ENCODE results near the gene REG3G.
"Not testable (repeated sequence)": the region's sequence is repeated elsewhere in the genome, so short reads cannot be mapped to it uniquely, and the experiment has no call there.

DNA sequence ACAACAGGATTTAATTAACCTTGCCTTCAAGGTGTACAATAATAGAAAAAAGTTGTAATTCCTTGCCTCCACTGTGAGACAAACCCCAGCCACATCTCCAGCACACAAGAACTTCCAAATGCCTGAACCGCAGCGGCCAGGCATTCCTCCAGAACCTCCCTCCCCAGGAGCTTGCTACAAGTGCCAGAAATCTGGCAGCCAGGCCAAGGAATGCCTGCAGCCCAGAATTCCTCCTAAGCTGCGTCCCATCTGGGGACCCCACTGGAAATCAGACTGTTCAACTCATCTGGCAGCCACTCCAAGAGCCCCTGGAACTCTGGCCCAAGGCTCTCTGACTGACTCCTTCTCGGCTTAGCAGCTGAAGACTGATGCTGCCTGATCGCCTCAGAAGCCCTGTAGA is 28.0 kb downstream of the REG3G start:
- not testable (repeated sequence) for TF ChIP-seq NFYB (CRISPR knock-in tag; conservative IDR thresholded peaks at IDR 0.05; ENCODE audit: low read depth); ESRRA (CRISPR knock-in tag; IDR thresholded peaks at IDR 0.05; ENCODE audit: borderline replicate concordance); ZNF232 (CRISPR knock-in tag; IDR thresholded peaks at IDR 0.05); SMAD4 (CRISPR knock-in tag; IDR thresholded peaks at IDR 0.05); CREB1 (CRISPR knock-in tag; IDR thresholded peaks at IDR 0.05)
- TF ChIP-seq, protein P1, sequence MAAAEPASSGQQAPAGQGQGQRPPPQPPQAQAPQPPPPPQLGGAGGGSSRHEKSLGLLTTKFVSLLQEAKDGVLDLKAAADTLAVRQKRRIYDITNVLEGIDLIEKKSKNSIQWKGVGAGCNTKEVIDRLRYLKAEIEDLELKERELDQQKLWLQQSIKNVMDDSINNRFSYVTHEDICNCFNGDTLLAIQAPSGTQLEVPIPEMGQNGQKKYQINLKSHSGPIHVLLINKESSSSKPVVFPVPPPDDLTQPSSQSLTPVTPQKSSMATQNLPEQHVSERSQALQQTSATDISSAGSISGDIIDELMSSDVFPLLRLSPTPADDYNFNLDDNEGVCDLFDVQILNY (CRISPR knock-in tag; IDR thresholded peaks at IDR 0.05): not testable (repeated sequence)
- TF ChIP-seq, protein P2, sequence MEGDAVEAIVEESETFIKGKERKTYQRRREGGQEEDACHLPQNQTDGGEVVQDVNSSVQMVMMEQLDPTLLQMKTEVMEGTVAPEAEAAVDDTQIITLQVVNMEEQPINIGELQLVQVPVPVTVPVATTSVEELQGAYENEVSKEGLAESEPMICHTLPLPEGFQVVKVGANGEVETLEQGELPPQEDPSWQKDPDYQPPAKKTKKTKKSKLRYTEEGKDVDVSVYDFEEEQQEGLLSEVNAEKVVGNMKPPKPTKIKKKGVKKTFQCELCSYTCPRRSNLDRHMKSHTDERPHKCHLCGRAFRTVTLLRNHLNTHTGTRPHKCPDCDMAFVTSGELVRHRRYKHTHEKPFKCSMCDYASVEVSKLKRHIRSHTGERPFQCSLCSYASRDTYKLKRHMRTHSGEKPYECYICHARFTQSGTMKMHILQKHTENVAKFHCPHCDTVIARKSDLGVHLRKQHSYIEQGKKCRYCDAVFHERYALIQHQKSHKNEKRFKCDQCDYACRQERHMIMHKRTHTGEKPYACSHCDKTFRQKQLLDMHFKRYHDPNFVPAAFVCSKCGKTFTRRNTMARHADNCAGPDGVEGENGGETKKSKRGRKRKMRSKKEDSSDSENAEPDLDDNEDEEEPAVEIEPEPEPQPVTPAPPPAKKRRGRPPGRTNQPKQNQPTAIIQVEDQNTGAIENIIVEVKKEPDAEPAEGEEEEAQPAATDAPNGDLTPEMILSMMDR (IDR thresholded peaks at IDR 0.05): not testable (repeated sequence)
- TF ChIP-seq, protein P3, sequence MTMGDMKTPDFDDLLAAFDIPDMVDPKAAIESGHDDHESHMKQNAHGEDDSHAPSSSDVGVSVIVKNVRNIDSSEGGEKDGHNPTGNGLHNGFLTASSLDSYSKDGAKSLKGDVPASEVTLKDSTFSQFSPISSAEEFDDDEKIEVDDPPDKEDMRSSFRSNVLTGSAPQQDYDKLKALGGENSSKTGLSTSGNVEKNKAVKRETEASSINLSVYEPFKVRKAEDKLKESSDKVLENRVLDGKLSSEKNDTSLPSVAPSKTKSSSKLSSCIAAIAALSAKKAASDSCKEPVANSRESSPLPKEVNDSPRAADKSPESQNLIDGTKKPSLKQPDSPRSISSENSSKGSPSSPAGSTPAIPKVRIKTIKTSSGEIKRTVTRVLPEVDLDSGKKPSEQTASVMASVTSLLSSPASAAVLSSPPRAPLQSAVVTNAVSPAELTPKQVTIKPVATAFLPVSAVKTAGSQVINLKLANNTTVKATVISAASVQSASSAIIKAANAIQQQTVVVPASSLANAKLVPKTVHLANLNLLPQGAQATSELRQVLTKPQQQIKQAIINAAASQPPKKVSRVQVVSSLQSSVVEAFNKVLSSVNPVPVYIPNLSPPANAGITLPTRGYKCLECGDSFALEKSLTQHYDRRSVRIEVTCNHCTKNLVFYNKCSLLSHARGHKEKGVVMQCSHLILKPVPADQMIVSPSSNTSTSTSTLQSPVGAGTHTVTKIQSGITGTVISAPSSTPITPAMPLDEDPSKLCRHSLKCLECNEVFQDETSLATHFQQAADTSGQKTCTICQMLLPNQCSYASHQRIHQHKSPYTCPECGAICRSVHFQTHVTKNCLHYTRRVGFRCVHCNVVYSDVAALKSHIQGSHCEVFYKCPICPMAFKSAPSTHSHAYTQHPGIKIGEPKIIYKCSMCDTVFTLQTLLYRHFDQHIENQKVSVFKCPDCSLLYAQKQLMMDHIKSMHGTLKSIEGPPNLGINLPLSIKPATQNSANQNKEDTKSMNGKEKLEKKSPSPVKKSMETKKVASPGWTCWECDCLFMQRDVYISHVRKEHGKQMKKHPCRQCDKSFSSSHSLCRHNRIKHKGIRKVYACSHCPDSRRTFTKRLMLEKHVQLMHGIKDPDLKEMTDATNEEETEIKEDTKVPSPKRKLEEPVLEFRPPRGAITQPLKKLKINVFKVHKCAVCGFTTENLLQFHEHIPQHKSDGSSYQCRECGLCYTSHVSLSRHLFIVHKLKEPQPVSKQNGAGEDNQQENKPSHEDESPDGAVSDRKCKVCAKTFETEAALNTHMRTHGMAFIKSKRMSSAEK (CRISPR knock-in tag; IDR thresholded peaks at IDR 0.05; ENCODE audit: borderline replicate concordance): not testable (repeated sequence)
